GM12872 (cell line): ENCODE results near the gene EPO.

Experiments
- TF ChIP-seq, protein P1 (sequence below): IDR thresholded peaks from 3 replicates; pipeline ENCODE4 v1.5.1; 2011; ENCODE audit warnings: low read depth, mild to moderate bottlenecking, low read length, moderate library complexity; ENCODE audit not compliant: insufficient read depth

The EPO gene

DNA sequence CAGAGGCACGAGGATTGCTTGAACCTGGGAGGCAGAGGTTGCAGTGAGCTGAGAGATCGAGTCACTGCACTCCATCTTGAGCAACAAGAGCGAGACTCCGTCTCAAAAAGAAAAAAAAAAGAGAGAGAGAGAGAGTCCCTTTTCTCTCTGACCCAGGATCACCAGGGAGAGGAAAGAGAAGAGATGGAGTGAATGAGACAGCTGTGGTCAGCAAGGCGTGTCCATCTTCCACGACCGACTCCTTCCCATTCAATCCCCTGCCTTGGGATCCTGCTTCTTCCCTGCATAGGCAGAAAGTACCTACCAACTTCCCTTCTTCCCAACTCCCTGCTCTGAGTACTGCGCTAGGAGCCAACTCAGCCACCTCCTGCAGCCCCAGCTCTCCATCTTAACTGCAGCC is 7.9 kb downstream of the EPO start:
- TF ChIP-seq, protein P1, sequence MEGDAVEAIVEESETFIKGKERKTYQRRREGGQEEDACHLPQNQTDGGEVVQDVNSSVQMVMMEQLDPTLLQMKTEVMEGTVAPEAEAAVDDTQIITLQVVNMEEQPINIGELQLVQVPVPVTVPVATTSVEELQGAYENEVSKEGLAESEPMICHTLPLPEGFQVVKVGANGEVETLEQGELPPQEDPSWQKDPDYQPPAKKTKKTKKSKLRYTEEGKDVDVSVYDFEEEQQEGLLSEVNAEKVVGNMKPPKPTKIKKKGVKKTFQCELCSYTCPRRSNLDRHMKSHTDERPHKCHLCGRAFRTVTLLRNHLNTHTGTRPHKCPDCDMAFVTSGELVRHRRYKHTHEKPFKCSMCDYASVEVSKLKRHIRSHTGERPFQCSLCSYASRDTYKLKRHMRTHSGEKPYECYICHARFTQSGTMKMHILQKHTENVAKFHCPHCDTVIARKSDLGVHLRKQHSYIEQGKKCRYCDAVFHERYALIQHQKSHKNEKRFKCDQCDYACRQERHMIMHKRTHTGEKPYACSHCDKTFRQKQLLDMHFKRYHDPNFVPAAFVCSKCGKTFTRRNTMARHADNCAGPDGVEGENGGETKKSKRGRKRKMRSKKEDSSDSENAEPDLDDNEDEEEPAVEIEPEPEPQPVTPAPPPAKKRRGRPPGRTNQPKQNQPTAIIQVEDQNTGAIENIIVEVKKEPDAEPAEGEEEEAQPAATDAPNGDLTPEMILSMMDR: no peak

DNA sequence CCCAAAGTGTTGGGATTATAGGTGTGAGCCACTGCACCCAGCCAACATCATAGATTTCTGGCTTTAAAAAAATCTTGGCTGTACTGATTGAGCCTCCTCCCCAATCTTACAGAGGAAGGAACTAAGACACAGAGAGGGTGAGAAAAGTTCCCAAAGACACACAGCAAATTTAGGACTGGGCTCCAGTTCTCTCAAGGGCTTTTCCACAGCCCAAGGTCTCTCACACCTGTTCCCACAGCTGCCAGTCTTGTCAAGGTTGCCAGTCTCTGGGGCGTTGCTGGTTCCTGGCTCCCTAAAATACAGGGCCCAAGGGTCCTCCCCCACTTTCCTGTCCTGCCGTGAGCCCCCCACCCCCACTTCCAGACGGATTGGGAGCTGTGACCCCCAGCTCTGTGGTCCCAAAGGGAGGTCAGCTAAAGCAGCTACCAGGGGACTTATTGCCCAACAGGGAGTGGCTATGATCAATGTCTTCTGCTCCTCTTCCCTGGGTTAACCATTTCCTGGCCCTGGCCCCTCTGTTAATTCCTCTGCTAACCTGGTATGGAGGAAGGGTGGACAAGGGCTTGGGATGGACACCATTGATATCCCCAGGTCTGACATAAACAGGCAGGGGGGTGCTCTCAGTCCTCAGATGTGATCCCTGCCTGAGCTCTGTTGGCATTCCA is 10.0 kb downstream of the EPO start:
- TF ChIP-seq, protein P1: no peak

DNA sequence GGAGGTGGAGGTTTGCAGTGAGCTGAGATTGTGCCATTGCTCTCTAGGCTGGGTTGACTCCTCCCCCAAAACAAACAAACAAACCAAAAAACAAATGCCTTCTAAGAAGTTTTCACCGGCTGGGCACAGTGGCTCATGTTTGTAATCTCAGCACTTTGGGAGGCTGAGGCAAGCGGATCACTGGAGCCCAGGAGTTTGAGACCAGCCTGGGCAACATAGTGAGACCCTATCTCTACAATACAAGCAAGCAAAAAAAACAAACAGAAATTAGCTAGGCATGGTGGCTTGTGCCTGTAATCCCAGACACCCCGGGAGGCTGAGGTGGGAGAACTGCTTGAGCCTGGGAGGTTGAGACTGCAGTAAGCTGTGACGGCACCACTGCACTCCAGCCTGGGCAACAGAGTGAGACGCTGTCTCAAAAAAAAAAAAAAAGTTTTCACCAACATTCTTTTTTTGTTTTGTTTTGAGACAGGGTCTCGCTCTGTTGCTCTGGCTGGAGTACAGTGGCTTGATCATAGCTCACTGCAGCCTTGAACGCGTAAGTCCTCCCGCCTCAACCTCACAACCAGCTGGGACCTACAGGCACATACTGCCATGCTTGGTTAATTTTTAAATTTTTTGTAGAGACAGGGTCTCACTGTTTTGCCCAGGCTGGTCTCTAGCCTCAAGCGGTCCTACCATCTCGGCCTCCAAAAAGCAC is 11.8 kb downstream of the EPO start:
- TF ChIP-seq, protein P1: no peak

DNA sequence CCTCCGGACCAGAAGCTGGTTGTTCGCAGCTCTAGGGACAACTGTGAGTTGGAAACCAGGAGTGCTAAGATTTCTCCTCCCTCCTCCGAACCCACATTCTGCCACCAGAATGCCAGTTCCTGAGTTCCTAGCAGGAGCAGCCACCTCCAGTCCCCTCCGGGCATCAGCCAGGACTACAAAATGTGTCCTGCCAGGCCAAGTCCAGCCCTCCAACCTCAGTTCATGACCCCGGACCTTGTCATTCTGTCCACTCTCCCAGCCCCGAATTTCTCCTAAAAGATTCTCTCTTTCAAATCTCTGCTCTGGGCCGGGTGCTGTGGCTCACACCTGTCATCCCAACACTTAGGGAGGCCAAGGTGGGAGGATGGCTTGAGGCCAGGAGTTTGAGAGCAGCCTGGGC is 15.5 kb downstream of the EPO start:
- TF ChIP-seq, protein P1: no peak

DNA sequence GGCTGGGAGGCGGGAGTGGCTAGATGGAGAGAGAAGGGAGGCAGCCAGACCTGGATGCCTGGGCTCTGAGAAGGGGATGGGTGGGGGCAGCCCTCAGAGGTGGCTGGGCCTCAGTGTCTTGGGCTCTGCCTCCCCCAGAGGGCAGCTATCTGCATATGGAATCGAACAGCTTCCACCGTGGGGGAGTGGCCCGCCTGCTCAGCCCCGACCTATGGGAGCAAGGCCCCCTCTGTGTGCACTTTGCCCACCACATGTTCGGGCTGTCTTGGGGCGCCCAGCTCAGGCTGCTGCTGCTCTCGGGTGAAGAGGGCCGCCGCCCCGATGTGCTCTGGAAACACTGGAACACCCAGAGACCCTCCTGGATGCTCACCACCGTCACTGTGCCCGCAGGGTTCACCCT is 16.4 kb downstream of the EPO start:
- TF ChIP-seq, protein P1: no peak

DNA sequence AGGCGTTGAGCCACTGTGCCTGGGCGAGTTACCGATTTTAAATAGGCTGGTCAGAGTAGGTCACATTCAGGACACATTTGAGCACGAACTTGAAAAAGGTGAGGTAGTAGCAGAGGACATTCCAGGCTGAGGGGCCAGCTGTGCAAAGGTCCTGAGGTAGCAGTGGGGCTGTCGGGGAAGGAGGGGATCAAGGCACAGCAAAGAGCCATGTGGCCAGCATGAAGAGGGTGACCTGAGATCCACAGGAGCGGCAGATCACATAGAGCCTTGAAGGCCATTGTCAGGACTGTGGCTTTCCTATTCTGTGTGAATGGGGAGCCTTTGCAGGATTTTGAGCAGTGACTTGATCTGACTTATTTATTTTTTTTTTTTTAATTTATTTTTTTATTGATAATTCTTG is 19.7 kb downstream of the EPO start:
- TF ChIP-seq, protein P1: no peak

DNA sequence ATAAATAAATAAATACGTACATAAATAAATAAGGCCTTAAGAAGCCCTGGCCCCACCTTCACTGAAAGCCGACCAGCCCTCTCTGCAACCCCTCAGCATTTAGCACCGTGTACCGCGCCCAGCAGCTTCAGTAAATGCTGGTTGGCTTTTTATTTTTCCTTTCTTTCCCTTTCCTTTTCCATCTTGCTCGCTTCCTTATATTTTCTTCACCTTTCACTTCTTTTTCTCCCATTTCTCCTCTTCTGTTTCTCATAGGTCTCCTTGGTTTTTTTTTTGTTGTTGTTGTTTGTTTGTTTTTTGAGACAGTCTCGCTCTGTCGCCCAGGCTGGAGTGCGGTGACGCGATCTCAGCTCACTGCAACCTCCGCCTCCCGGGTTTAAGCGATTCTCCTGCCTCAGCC is 24.3 kb downstream of the EPO start:
- TF ChIP-seq, protein P1: no peak
